Measurements from ENCODE around the gene TTC32. TPM values are rescaled to one million over a fixed set of nuclear protein-coding genes. Genes with fewer than 3 reads are reported as not detected.

TTC32 gene
- total RNA-seq, result 19.3 and 23.0 TPM in 2 replicates
- polyA plus RNA-seq, result 36.3 and 57.0 TPM in 2 replicates

- Histone ChIP-seq H3K4me3 (peak within 1 kb of the TSS; percentile 85), H3K36me3 (no peaks in the 10 kb centered on the region), H3K27me3 (no peaks in the 10 kb centered on the region), H3K9me3 (ENCODE audit: low read depth) (no peaks in the 10 kb centered on the region), H3K27ac (peak within 1 kb of the TSS; percentile 99), H3K4me1 (ENCODE audit: low read depth) (peaks cover 36% of the 10 kb centered on the region)
- DNase-seq (ENCODE audit: low read depth in 1 of 2, low spot score in 1 of 2), result peak; percentile 94 to 96
- no peak for TF ChIP-seq CTCF (IDR thresholded peaks at IDR 0.05; ENCODE audit: low read depth, low read length)
Observed at GRCh38 chr2:19901442-19902215, at the start of gene TTC32. Gene TTC32 (minus strand): TSS chr2:19901983. CDS start chr2:19901854, 129 bp downstream.

GRCh38 chr2:19949071-19949470 lies 47.3 kb upstream of the TTC32 start:
- Histone ChIP-seq H3K9me3 (ENCODE audit: low read depth) (no peaks in the 10 kb centered on the region), H3K4me3 (no peak overlapping the region), H3K36me3 (peaks cover 9% of the 10 kb centered on the region), H3K27me3 (no peaks in the 10 kb centered on the region), H3K27ac (no peak overlapping the region), H3K4me1 (ENCODE audit: low read depth) (peaks cover 6% of the 10 kb centered on the region)
- DNase-seq (ENCODE audit: low read depth in 1 of 2, low spot score in 1 of 2), result peak in 1 of 2 donors; percentile 72
- no peak for TF ChIP-seq CTCF (IDR thresholded peaks at IDR 0.05; ENCODE audit: low read depth, low read length)

- Histone ChIP-seq H3K27ac (no peak overlapping the region), H3K9me3 (ENCODE audit: low read depth) (no peaks in the 10 kb centered on the region), H3K27me3 (no peaks in the 10 kb centered on the region), H3K4me1 (ENCODE audit: low read depth) (peaks cover 23% of the 10 kb centered on the region), H3K36me3 (peaks cover 9% of the 10 kb centered on the region), H3K4me3 (no peak overlapping the region)
- no peak for DNase-seq (ENCODE audit: low read depth in 1 of 2, low spot score in 1 of 2)
- TF ChIP-seq CTCF (IDR thresholded peaks at IDR 0.05; ENCODE audit: low read depth, low read length), result no peak
Observed at GRCh38 chr2:19947184-19947940, 45.6 kb upstream of the TTC32 start.

- Histone ChIP-seq H3K36me3 (no peaks in the 10 kb centered on the region), H3K9me3 (ENCODE audit: low read depth) (no peaks in the 10 kb centered on the region), H3K27ac (peak overlapping the region; percentile 31), H3K27me3 (no peaks in the 10 kb centered on the region), H3K4me3 (no peak overlapping the region), H3K4me1 (ENCODE audit: low read depth) (peaks cover 31% of the 10 kb centered on the region)
- DNase-seq (ENCODE audit: low read depth in 1 of 2, low spot score in 1 of 2), result no peak
- no peak for TF ChIP-seq CTCF (IDR thresholded peaks at IDR 0.05; ENCODE audit: low read depth, low read length)
Observed at GRCh38 chr2:19944205-19944845, 42.5 kb upstream of the TTC32 start.

GRCh38 chr2:19943189-19943588 lies 41.4 kb upstream of the TTC32 start:
- Histone ChIP-seq H3K27me3 (no peaks in the 10 kb centered on the region), H3K4me1 (ENCODE audit: low read depth) (peaks cover 31% of the 10 kb centered on the region), H3K27ac (peak overlapping the region; percentile 9), H3K36me3 (no peaks in the 10 kb centered on the region), H3K4me3 (no peak overlapping the region), H3K9me3 (ENCODE audit: low read depth) (no peaks in the 10 kb centered on the region)
- no peak for DNase-seq (ENCODE audit: low read depth in 1 of 2, low spot score in 1 of 2)
- TF ChIP-seq CTCF (IDR thresholded peaks at IDR 0.05; ENCODE audit: low read depth, low read length), result no peak

Data from cardiac muscle cell (in vitro differentiated cells and primary cell).